ENCODE results near the gene AP2A1. TPM values are rescaled to one million over a fixed set of nuclear protein-coding genes. Genes with fewer than 3 reads are reported as not detected.
"Not testable (repeated sequence)": the region's sequence is repeated elsewhere in the genome, so short reads cannot be mapped to it uniquely, and the experiment has no call there.

AP2A1 gene
- total RNA-seq = 100 to 1,000 TPM in 3 of 4 donors, 10 to 100 TPM in 1; 94.2 to 142 (median 131) TPM

GRCh38 chr19:49766930-49767299 is at the start of gene AP2A1:
Gene AP2A1, plus strand, starts transcription at chr19:49767001. Its CDS starts 133 bp downstream, at chr19:49767134.
- Histone ChIP-seq H3K36me3 (no peaks in the 10 kb centered on the region), H3K27me3 (no peaks in the 10 kb centered on the region), H3K4me1 (peaks cover 19 to 22% of the 10 kb centered on the region in 2 donors), H3K4me3 (peak within 1 kb of the TSS; percentile 64 to 99 (median 92)), H3K27ac (peak within 1 kb of the TSS; percentile 91 to 98 (median 97)), H3K9me3 (no peaks in the 10 kb centered on the region)
- TF ChIP-seq, protein P1, sequence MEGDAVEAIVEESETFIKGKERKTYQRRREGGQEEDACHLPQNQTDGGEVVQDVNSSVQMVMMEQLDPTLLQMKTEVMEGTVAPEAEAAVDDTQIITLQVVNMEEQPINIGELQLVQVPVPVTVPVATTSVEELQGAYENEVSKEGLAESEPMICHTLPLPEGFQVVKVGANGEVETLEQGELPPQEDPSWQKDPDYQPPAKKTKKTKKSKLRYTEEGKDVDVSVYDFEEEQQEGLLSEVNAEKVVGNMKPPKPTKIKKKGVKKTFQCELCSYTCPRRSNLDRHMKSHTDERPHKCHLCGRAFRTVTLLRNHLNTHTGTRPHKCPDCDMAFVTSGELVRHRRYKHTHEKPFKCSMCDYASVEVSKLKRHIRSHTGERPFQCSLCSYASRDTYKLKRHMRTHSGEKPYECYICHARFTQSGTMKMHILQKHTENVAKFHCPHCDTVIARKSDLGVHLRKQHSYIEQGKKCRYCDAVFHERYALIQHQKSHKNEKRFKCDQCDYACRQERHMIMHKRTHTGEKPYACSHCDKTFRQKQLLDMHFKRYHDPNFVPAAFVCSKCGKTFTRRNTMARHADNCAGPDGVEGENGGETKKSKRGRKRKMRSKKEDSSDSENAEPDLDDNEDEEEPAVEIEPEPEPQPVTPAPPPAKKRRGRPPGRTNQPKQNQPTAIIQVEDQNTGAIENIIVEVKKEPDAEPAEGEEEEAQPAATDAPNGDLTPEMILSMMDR (IDR thresholded peaks at IDR 0.05 in 4 of 5, conservative IDR thresholded peaks at IDR 0.05 in 1 of 5) = no peak
- TF ChIP-seq POLR2A (IDR thresholded peaks at IDR 0.05) = peak; percentile 37 to 64
- in situ Hi-C loops (cut with MboI; ENCODE audit: low sequenced_read_pairs in 4 of 4) (no loop called here), intact Hi-C loops (cut with DNase I; ENCODE audit: low total_unique reads) (loop anchor here (1.0 to 10.0 kb wide), 8 partner anchors 42 to 1992 kb away; partner anchors contain the start of genes AKT1S1, ALDH16A1, CLDND2 and ETFB)
- DNase-seq (no peak), ATAC-seq (peak in 1 of 2 donors; percentile 1)

GRCh38 chr19:49718511-49718910 is 48.3 kb upstream of the AP2A1 start:
- TF ChIP-seq, protein P1 (IDR thresholded peaks at IDR 0.05 in 4 of 5, conservative IDR thresholded peaks at IDR 0.05 in 1 of 5) = no peak
- no peak for TF ChIP-seq POLR2A (IDR thresholded peaks at IDR 0.05)
- Histone ChIP-seq H3K36me3 (no peaks in the 10 kb centered on the region), H3K9me3 (no peaks in the 10 kb centered on the region), H3K4me1 (no peaks in the 10 kb centered on the region), H3K4me3 (no peak overlapping the region), H3K27me3 (no peaks in the 10 kb centered on the region), H3K27ac (no peak overlapping the region)
- intact Hi-C loops (cut with DNase I; ENCODE audit: low total_unique reads) (loop anchor here (5.0 kb wide), 1 partner anchor 49 kb away; the partner anchor contains the start of gene AP2A1), in situ Hi-C loops (cut with MboI; ENCODE audit: low sequenced_read_pairs in 4 of 4) (no loop called here)
- ATAC-seq (no peak), DNase-seq (no peak)

- intact Hi-C loops (cut with DNase I; ENCODE audit: low total_unique reads) (loop anchor here (5.0 kb wide), 1 partner anchor 48 kb away; the partner anchor contains the start of gene AP2A1), in situ Hi-C loops (cut with MboI; ENCODE audit: low sequenced_read_pairs in 4 of 4) (no loop called here)
- Histone ChIP-seq H3K27me3 (no peaks in the 10 kb centered on the region), H3K27ac (no peak overlapping the region), H3K4me3 (no peak overlapping the region), H3K36me3 (no peaks in the 10 kb centered on the region), H3K4me1 (no peaks in the 10 kb centered on the region), H3K9me3 (no peaks in the 10 kb centered on the region)
- no peak for TF ChIP-seq POLR2A (IDR thresholded peaks at IDR 0.05)
- TF ChIP-seq, protein P1 (IDR thresholded peaks at IDR 0.05 in 4 of 5, conservative IDR thresholded peaks at IDR 0.05 in 1 of 5) = no peak
- no peak for ATAC-seq
- DNase-seq = no peak
These were observed 47.8 kb upstream of the AP2A1 start for GRCh38 chr19:49718991-49719390.

GRCh38 chr19:49719420-49719819 is 47.4 kb upstream of the AP2A1 start:
- not testable (repeated sequence) for H3K27ac ChIP-seq, ATAC-seq

GRCh38 chr19:49727217-49728030 is 39.4 kb upstream of the AP2A1 start:
- in situ Hi-C loops (cut with MboI; ENCODE audit: low sequenced_read_pairs in 4 of 4) (no loop called here), intact Hi-C loops (cut with DNase I; ENCODE audit: low total_unique reads) (no loop called here)
- TF ChIP-seq, protein P1 (IDR thresholded peaks at IDR 0.05 in 4 of 5, conservative IDR thresholded peaks at IDR 0.05 in 1 of 5) = no peak
- TF ChIP-seq POLR2A (IDR thresholded peaks at IDR 0.05) = no peak
- ATAC-seq (no peak), DNase-seq (no peak)
- Histone ChIP-seq H3K4me3 (no peak overlapping the region), H3K36me3 (no peaks in the 10 kb centered on the region), H3K27ac (peak overlapping the region in 1 of 4 donors; percentile 6), H3K27me3 (peaks cover 3 to 10% (median 5%) of the 10 kb centered on the region in 3 donors), H3K9me3 (no peaks in the 10 kb centered on the region), H3K4me1 (no peaks in the 10 kb centered on the region)

More at GRCh38 chr19:49719420-49719819, 47.4 kb upstream of the AP2A1 start:
- H3K4me1 ChIP-seq; H3K27me3 ChIP-seq; DNase-seq; H3K9me3 ChIP-seq; H3K4me3 ChIP-seq; H3K36me3 ChIP-seq; in situ Hi-C loops (cut with MboI; ENCODE audit: low sequenced_read_pairs in 4 of 4): not testable (repeated sequence)
- intact Hi-C loops (cut with DNase I; ENCODE audit: low total_unique reads) = loop anchor here (5.0 kb wide), 1 partner anchor 48 kb away; the partner anchor contains the start of gene AP2A1
